ENCODE measurements around the gene FGF2.
"Not testable (repeated sequence)": the region's sequence is repeated elsewhere in the genome, so short reads cannot be mapped to it uniquely, and the experiment has no call there.

The FGF2 gene

GRCh38 chr4:122914292-122914904 lies 87.8 kb downstream of the FGF2 start:
- Histone ChIP-seq H3K27ac (no peak overlapping the region), H3K4me3 (no peak overlapping the region)

GRCh38 chr4:122914938-122915337 lies 88.3 kb downstream of the FGF2 start:
- Histone ChIP-seq H3K27ac (no peak overlapping the region), H3K4me3 (no peak overlapping the region)

GRCh38 chr4:122917731-122918130 lies 91.1 kb downstream of the FGF2 start:
- no peak overlapping the region for H3K27ac ChIP-seq

GRCh38 chr4:122920473-122920872 lies 93.8 kb downstream of the FGF2 start:
- Histone ChIP-seq H3K27ac (no peak overlapping the region), H3K4me3 (no peak overlapping the region)

More at GRCh38 chr4:122917731-122918130, 91.1 kb downstream of the FGF2 start:
- H3K4me3 ChIP-seq: no peak overlapping the region

- Histone ChIP-seq H3K27ac (peak overlapping the region in 5 of 21 experiments; percentile 64 to 84 (median 80)), H3K4me3 (peak overlapping the region in 6 of 7 experiments; percentile 64 to 91 (median 68))
These were observed 94.7 kb downstream of the FGF2 start for GRCh38 chr4:122921300-122921699.

- peak within 1 kb of the TSS; percentile 64 to 91 (median 69) for H3K4me3 ChIP-seq
- peak within 1 kb of the TSS in 20 of 21 experiments; percentile 34 to 84 (median 72) for H3K27ac ChIP-seq
These were observed 95.6 kb downstream of the FGF2 start, which contains the start of gene NUDT6 for GRCh38 chr4:122921971-122922876. Gene NUDT6, minus strand, starts transcription at chr4:122922597. Its CDS starts 25 bp downstream, at chr4:122922572.

GRCh38 chr4:122922877-122923511 lies 96.4 kb downstream of the FGF2 start:
- Histone ChIP-seq H3K27ac (peak overlapping the region in 20 of 21 experiments; percentile 20 to 84 (median 72)), H3K4me3 (peak overlapping the region; percentile 64 to 91 (median 69))

- H3K4me3 ChIP-seq: no peak overlapping the region
- no peak overlapping the region for H3K27ac ChIP-seq
These were observed 102.3 kb downstream of the FGF2 start for GRCh38 chr4:122928930-122929329.

GRCh38 chr4:122930862-122931261 lies 104.2 kb downstream of the FGF2 start:
- Histone ChIP-seq H3K27ac (no peak overlapping the region), H3K4me3 (no peak overlapping the region)

GRCh38 chr4:122932763-122933162 lies 106.1 kb downstream of the FGF2 start:
- Histone ChIP-seq H3K4me3 (no peak overlapping the region), H3K27ac (no peak overlapping the region)

GRCh38 chr4:122945136-122945535 lies 118.5 kb downstream of the FGF2 start:
- H3K27ac ChIP-seq, H3K4me3 ChIP-seq: not testable (repeated sequence)

- Histone ChIP-seq H3K27ac (no peak overlapping the region), H3K4me3 (no peak overlapping the region)
These were observed 119.5 kb downstream of the FGF2 start for GRCh38 chr4:122946142-122946541.

Measured in skin epidermis (tissue), 12 donors.